GM23338 (cell line): ENCODE data around the gene CLSTN2. TPM values are rescaled to one million over a fixed set of nuclear protein-coding genes. Genes with fewer than 3 reads are reported as not detected.
A peak's percentile ranks its signal among the peaks of the same experiment; 100 is the strongest.

Experiments
- ATAC-seq: fragments of 200-7000 bp; cut with Tn5 transposase; 3 replicates; pipeline ENCODE4 v1.9.1; 2020
- DNase-seq: peaks from one replicate; pipeline ENCODE4 v3.0.0-alpha.2; 2015; ENCODE audit warnings: low spot score
- H2AFZ ChIP-seq: fragments of 200-600 bp; sonication (generic); 2 replicates; pipeline ENCODE4 v1.8.0; 2016; ENCODE audit warnings: antibody characterized with exemption, mild to moderate bottlenecking, moderate library complexity
- H3F3A ChIP-seq: fragments of 200-600 bp; sonication (generic); replicated peaks from 2 replicates; pipeline ENCODE4 v1.8.0; 2017; ENCODE audit warnings: antibody characterized with exemption, mixed run types, low read depth
- H3K27ac ChIP-seq: fragments of 200-600 bp; sonication (generic); 2 replicates; pipeline ENCODE4 v1.6.1; 2016; ENCODE audit warnings: low read depth
- H3K27me3 ChIP-seq: fragments of 200-600 bp; sonication (generic); 2 replicates; pipeline ENCODE4 v1.8.0; 2016; ENCODE audit warnings: mild to moderate bottlenecking, mixed run types, moderate library complexity; ENCODE audit not compliant: insufficient read depth
- H3K36me3 ChIP-seq: fragments of 200-600 bp; sonication (generic); 2 replicates; pipeline ENCODE4 v1.8.0; 2016; ENCODE audit warnings: mild to moderate bottlenecking; ENCODE audit not compliant: insufficient read depth
- H3K4me1 ChIP-seq: fragments of 200-600 bp; sonication (generic); 2 replicates; pipeline ENCODE4 v1.8.0; 2016; ENCODE audit warnings: mild to moderate bottlenecking, moderate library complexity; ENCODE audit not compliant: insufficient read depth
- H3K4me2 ChIP-seq: fragments of 200-600 bp; sonication (generic); 2 replicates; pipeline ENCODE4 v1.7.1; 2017; ENCODE audit warnings: mixed run types
- H3K4me3 ChIP-seq: fragments of 200-600 bp; sonication (generic); 2 replicates; pipeline ENCODE4 v1.6.1; 2016; ENCODE audit warnings: mixed run types
- H3K79me2 ChIP-seq: fragments of 200-600 bp; sonication (generic); replicated peaks from 2 replicates; pipeline ENCODE4 v1.8.0; 2017; ENCODE audit warnings: mild to moderate bottlenecking; ENCODE audit not compliant: insufficient read depth
- H3K9me2 ChIP-seq: fragments of 200-600 bp; sonication (generic); 2 replicates; pipeline ENCODE4 v1.8.0; 2017; ENCODE audit not compliant: insufficient read depth
- H4K20me1 ChIP-seq: fragments of 200-600 bp; sonication (generic); replicated peaks from 2 replicates; pipeline ENCODE4 v1.8.0; 2017; ENCODE audit warnings: mild to moderate bottlenecking; ENCODE audit not compliant: insufficient read depth
- H3K27ac Mint-ChIP-seq: 2 replicates; pipeline ENCODE4 v1.8.0; 2020; ENCODE audit warnings: inconsistent platforms, mild to moderate bottlenecking, moderate library complexity, mixed read lengths
- H3K27me3 Mint-ChIP-seq: 3 replicates; pipeline ENCODE4 v1.8.0; 2022; ENCODE audit warnings: low read depth, mild to moderate bottlenecking, moderate library complexity, mixed read lengths, inconsistent platforms; ENCODE audit not compliant: insufficient read depth, poor library complexity
- H3K36me3 Mint-ChIP-seq: 3 replicates; pipeline ENCODE4 v1.8.0; 2021; ENCODE audit warnings: low read depth, mild to moderate bottlenecking, inconsistent platforms, moderate library complexity, mixed read lengths
- H3K4me1 Mint-ChIP-seq: 3 replicates; pipeline ENCODE4 v1.8.0; 2020; ENCODE audit warnings: mild to moderate bottlenecking, inconsistent platforms, mixed read lengths
- H3K4me3 Mint-ChIP-seq: 3 replicates; pipeline ENCODE4 v1.8.0; 2021; ENCODE audit warnings: moderate library complexity, mild to moderate bottlenecking, inconsistent platforms, mixed read lengths
- H3K9me3 Mint-ChIP-seq: 3 replicates; pipeline ENCODE4 v1.8.0; 2020; ENCODE audit warnings: moderate library complexity, mild to moderate bottlenecking, inconsistent platforms, mixed read lengths
- CREB1 ChIP-seq: fragments of 250-450 bp; sonication (Bioruptor Pico); IDR thresholded peaks from 2 replicates; pipeline ENCODE4 v1.5.0; 2020; ENCODE audit warnings: low read depth, mild to moderate bottlenecking, moderate library complexity
- EZH2phosphoT487 ChIP-seq: fragments of 200-600 bp; sonication (generic); IDR thresholded peaks from one replicate; pipeline ENCODE4 v1.8.1; 2018; ENCODE audit warnings: antibody characterized with exemption; ENCODE audit not compliant: unreplicated experiment
- ZNF462 ChIP-seq: fragments of 250-450 bp; sonication (Bioruptor Pico); IDR thresholded peaks from 2 replicates; pipeline ENCODE4 v1.5.0; 2020; ENCODE audit warnings: mild to moderate bottlenecking, moderate library complexity
- polyA plus RNA-seq: library from polyadenylated mRNA; unstranded; fragments of >200 nt; fragmentation: Nextera tagmentation; extraction: Ambion mirVana; gene quantifications from 2 replicates; pipeline ENCODE4 v1.2.1, GENCODE V29; 2016
- total RNA-seq: library from RNA; depleted of rRNA; stranded (reverse); fragments of >200 nt; shearing (Covaris generic); gene quantifications from 2 replicates; pipeline ENCODE4 v1.2.3, GENCODE V29; 2014
- TF ChIP-seq, protein P1 (sequence below), 2 experiments: fragments of 200-600 bp in 1 of 2; sonication (generic) in 1 of 2; conservative IDR thresholded peaks; 2 replicates each; pipeline versions ENCODE4 v1.5.1 to v1.6.1; 2016 to 2017; ENCODE audit warnings: antibody characterized with exemption in 2 of 2, low read depth in 2 of 2, mild to moderate bottlenecking in 2 of 2, moderate library complexity in 1 of 2

CLSTN2 gene
- total and polyA plus RNA-seq, 2 experiments from 2014 or later: 0.11 to 0.83 TPM

- H3K9me3 Mint-ChIP-seq: no peaks in the 10 kb centered on the region; the same call in 2 of the 3 replicates
- H3K27me3 Mint-ChIP-seq: peaks cover 12% of the 10 kb centered on the region
- no peaks in the 10 kb centered on the region for H3F3A ChIP-seq
- no peaks in the 10 kb centered on the region for H3K36me3 Mint-ChIP-seq
- no peaks in the 10 kb centered on the region for H3K79me2 ChIP-seq
- no peaks in the 10 kb centered on the region; the same call in 2 of the 3 replicates for H3K4me1 Mint-ChIP-seq
- H3K4me1 ChIP-seq: no peaks in the 10 kb centered on the region
- H3K27ac ChIP-seq: no peak overlapping the region
- no peak overlapping the region for H3K4me2 ChIP-seq
- H3K9me2 ChIP-seq: no peaks in the 10 kb centered on the region; the same call in 1 of the 2 replicates
- no peaks in the 10 kb centered on the region for H3K36me3 ChIP-seq
- 0 out of 2 replicates have a peak overlapping the region, but pooled peaks have one; percentile 29 for H2AFZ ChIP-seq
- no peak overlapping the region for H3K4me3 ChIP-seq
- no peaks in the 10 kb centered on the region for H3K27me3 ChIP-seq
- DNase-seq (peak; percentile 71), ATAC-seq (peak; percentile 97)
- TF ChIP-seq, protein P1, sequence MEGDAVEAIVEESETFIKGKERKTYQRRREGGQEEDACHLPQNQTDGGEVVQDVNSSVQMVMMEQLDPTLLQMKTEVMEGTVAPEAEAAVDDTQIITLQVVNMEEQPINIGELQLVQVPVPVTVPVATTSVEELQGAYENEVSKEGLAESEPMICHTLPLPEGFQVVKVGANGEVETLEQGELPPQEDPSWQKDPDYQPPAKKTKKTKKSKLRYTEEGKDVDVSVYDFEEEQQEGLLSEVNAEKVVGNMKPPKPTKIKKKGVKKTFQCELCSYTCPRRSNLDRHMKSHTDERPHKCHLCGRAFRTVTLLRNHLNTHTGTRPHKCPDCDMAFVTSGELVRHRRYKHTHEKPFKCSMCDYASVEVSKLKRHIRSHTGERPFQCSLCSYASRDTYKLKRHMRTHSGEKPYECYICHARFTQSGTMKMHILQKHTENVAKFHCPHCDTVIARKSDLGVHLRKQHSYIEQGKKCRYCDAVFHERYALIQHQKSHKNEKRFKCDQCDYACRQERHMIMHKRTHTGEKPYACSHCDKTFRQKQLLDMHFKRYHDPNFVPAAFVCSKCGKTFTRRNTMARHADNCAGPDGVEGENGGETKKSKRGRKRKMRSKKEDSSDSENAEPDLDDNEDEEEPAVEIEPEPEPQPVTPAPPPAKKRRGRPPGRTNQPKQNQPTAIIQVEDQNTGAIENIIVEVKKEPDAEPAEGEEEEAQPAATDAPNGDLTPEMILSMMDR (conservative IDR thresholded peaks at IDR 0.05; ENCODE audit: low read depth in 2 of 2): peak; percentile 70 to 79
- TF ChIP-seq CREB1 (CRISPR knock-in tag) (no peak), EZH2phosphoT487 (no peak), ZNF462 (CRISPR knock-in tag) (peak; percentile 46)
- H4K20me1 ChIP-seq: no peaks in the 10 kb centered on the region
- no peak overlapping the region for H3K27ac Mint-ChIP-seq
- H3K4me3 Mint-ChIP-seq: no peak overlapping the region
These were observed 341.7 kb downstream of the CLSTN2 start for GRCh38 chr3:140276703-140277102.
